K562 (cell line): ENCODE results near the gene BNC2.

ENCODE experiments used
- BRF1 ChIP-seq: IDR thresholded peaks from 3 replicates; pipeline ENCODE4 v1.6.1; 2011; ENCODE audit warnings: borderline replicate concordance, mild to moderate bottlenecking; ENCODE audit not compliant: insufficient read length; ENCODE audit errors: extremely low read depth
- ESRRA ChIP-seq: fragments of 450-650 bp; IDR thresholded peaks from 2 replicates; pipeline ENCODE4 v1.6.1; 2014; ENCODE audit warnings: low read depth, mild to moderate bottlenecking, moderate library complexity, borderline replicate concordance
- NFIX ChIP-seq: fragments of 250-450 bp; sonication (Bioruptor Pico); IDR thresholded peaks from 2 replicates; pipeline ENCODE4 v1.4.0; 2020; ENCODE audit warnings: low read depth, mild to moderate bottlenecking, moderate library complexity
- SMAD3 ChIP-seq: fragments of 450-650 bp; formaldehyde crosslinking; conservative IDR thresholded peaks from 2 replicates; pipeline ENCODE4 v1.4.0; 2020; ENCODE audit warnings: mild to moderate bottlenecking
- TF ChIP-seq, protein P1 (sequence below): fragments of 450-650 bp; IDR thresholded peaks from 2 replicates; pipeline ENCODE4 v1.6.1; 2016; ENCODE audit warnings: mild to moderate bottlenecking
- TF ChIP-seq, protein P2 (sequence below): sonication (generic); formaldehyde crosslinking; IDR thresholded peaks from 2 replicates; pipeline ENCODE4 v1.8.1; 2023; ENCODE audit warnings: mild to moderate bottlenecking, missing genetic modification reagents, moderate library complexity
- TF ChIP-seq, protein P3 (sequence below), 2 experiments: IDR thresholded peaks; 2 replicates each; pipeline ENCODE4 v1.6.1; 2012; ENCODE audit warnings: improper control_type of control experiment in 2 of 2, low read depth in 2 of 2, low read length in 2 of 2, borderline replicate concordance in 1 of 2
- TF ChIP-seq, protein P4 (sequence below), 3 experiments: IDR thresholded peaks in 2 of 3; conservative IDR thresholded peaks in 1 of 3; 2 replicates each; pipeline ENCODE4 v1.5.1; 2011 to 2012; ENCODE audit warnings: low read length in 3 of 3, mild to moderate bottlenecking in 3 of 3, control low read depth in 2 of 3, improper control_type of control experiment in 1 of 3, inconsistent platforms in 1 of 3, low read depth in 1 of 3, mixed read lengths in 1 of 3, moderate library complexity in 1 of 3; ENCODE audit not compliant: insufficient read depth in 2 of 3

DNA sequence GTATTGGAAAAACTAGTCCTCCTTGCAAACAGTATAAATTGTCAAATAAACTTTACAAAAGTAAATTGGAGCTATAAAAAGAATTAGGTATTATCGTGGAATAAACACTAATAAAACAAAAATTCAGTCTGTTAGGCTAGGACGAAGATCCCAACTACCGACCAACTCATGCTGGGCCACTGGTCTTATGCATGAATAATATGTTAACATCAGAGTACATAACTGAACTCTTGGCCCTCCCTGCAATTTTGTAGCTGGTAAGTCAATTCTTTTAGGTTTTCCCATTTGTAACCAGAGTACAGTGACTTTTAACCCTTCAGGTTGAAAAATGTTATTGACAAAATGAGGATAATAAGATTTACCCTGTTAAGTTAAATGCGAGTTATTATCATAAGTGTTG lies 428.7 kb downstream of the BNC2 start:
- TF ChIP-seq, protein P1, sequence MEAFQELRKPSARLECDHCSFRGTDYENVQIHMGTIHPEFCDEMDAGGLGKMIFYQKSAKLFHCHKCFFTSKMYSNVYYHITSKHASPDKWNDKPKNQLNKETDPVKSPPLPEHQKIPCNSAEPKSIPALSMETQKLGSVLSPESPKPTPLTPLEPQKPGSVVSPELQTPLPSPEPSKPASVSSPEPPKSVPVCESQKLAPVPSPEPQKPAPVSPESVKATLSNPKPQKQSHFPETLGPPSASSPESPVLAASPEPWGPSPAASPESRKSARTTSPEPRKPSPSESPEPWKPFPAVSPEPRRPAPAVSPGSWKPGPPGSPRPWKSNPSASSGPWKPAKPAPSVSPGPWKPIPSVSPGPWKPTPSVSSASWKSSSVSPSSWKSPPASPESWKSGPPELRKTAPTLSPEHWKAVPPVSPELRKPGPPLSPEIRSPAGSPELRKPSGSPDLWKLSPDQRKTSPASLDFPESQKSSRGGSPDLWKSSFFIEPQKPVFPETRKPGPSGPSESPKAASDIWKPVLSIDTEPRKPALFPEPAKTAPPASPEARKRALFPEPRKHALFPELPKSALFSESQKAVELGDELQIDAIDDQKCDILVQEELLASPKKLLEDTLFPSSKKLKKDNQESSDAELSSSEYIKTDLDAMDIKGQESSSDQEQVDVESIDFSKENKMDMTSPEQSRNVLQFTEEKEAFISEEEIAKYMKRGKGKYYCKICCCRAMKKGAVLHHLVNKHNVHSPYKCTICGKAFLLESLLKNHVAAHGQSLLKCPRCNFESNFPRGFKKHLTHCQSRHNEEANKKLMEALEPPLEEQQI: no peak
- TF ChIP-seq, protein P2, sequence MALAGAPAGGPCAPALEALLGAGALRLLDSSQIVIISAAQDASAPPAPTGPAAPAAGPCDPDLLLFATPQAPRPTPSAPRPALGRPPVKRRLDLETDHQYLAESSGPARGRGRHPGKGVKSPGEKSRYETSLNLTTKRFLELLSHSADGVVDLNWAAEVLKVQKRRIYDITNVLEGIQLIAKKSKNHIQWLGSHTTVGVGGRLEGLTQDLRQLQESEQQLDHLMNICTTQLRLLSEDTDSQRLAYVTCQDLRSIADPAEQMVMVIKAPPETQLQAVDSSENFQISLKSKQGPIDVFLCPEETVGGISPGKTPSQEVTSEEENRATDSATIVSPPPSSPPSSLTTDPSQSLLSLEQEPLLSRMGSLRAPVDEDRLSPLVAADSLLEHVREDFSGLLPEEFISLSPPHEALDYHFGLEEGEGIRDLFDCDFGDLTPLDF (CRISPR knock-in tag): no peak
- TF ChIP-seq, protein P3, sequence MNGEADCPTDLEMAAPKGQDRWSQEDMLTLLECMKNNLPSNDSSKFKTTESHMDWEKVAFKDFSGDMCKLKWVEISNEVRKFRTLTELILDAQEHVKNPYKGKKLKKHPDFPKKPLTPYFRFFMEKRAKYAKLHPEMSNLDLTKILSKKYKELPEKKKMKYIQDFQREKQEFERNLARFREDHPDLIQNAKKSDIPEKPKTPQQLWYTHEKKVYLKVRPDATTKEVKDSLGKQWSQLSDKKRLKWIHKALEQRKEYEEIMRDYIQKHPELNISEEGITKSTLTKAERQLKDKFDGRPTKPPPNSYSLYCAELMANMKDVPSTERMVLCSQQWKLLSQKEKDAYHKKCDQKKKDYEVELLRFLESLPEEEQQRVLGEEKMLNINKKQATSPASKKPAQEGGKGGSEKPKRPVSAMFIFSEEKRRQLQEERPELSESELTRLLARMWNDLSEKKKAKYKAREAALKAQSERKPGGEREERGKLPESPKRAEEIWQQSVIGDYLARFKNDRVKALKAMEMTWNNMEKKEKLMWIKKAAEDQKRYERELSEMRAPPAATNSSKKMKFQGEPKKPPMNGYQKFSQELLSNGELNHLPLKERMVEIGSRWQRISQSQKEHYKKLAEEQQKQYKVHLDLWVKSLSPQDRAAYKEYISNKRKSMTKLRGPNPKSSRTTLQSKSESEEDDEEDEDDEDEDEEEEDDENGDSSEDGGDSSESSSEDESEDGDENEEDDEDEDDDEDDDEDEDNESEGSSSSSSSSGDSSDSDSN (IDR thresholded peaks at IDR 0.05; ENCODE audit: borderline replicate concordance in 1 of 2, low read depth in 2 of 2, low read length in 2 of 2): no peak
- TF ChIP-seq, protein P4, sequence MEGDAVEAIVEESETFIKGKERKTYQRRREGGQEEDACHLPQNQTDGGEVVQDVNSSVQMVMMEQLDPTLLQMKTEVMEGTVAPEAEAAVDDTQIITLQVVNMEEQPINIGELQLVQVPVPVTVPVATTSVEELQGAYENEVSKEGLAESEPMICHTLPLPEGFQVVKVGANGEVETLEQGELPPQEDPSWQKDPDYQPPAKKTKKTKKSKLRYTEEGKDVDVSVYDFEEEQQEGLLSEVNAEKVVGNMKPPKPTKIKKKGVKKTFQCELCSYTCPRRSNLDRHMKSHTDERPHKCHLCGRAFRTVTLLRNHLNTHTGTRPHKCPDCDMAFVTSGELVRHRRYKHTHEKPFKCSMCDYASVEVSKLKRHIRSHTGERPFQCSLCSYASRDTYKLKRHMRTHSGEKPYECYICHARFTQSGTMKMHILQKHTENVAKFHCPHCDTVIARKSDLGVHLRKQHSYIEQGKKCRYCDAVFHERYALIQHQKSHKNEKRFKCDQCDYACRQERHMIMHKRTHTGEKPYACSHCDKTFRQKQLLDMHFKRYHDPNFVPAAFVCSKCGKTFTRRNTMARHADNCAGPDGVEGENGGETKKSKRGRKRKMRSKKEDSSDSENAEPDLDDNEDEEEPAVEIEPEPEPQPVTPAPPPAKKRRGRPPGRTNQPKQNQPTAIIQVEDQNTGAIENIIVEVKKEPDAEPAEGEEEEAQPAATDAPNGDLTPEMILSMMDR (IDR thresholded peaks at IDR 0.05 in 2 of 3, conservative IDR thresholded peaks at IDR 0.05 in 1 of 3; ENCODE audit: insufficient read depth in 2 of 3, low read depth in 1 of 3, low read length in 3 of 3): no peak
- no peak for TF ChIP-seq ESRRA
- no peak for TF ChIP-seq NFIX (CRISPR knock-in tag)
- TF ChIP-seq SMAD3: no peak
- TF ChIP-seq BRF1: no peak
